ENCODE data around the gene RRM2. TPM values are rescaled to one million over a fixed set of nuclear protein-coding genes. Genes with fewer than 3 reads are reported as not detected.
"Not testable (repeated sequence)": the region's sequence is repeated elsewhere in the genome, so short reads cannot be mapped to it uniquely, and the experiment has no call there.

Gene RRM2
- total RNA-seq, 1 donor from 2014 or later, result 7.8 TPM

DNA sequence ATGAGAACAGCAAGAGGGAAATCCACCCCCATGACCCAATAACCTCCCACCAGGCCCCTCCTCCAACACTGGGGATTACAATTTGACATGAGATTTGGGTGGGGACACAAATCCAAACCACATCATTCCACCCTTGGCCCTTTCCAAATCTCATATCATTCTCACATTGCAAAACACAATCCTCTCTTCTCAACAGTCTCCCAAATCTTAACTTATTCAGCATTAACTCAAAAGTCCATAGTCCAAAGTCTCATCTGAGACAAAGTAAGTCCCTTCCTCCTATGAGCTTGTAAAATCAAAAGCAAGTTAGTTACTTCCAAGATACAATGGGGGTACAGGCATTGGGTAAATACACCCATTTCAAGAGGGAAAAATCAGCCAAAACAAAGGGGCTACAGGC is 17.6 kb upstream of the RRM2 start:
- not testable (repeated sequence) for H3K27ac ChIP-seq (ENCODE audit: low read depth, low read length); H3K4me3 ChIP-seq (ENCODE audit: low read length in 3 of 3); H3K9ac ChIP-seq (ENCODE audit: low read depth in 1 of 3, low read length in 3 of 3); H3K36me3 ChIP-seq (ENCODE audit: control insufficient read depth in 3 of 3, insufficient read depth in 3 of 3, low read length in 3 of 3); H3K27me3 ChIP-seq (ENCODE audit: control insufficient read depth in 3 of 3, insufficient read depth in 3 of 3, low read length in 3 of 3); H3K9me3 ChIP-seq (ENCODE audit: control insufficient read depth in 3 of 3, low read length in 3 of 3); H3K4me1 ChIP-seq (ENCODE audit: control insufficient read depth in 3 of 3, insufficient read depth in 3 of 3, low read length in 3 of 3)

DNA sequence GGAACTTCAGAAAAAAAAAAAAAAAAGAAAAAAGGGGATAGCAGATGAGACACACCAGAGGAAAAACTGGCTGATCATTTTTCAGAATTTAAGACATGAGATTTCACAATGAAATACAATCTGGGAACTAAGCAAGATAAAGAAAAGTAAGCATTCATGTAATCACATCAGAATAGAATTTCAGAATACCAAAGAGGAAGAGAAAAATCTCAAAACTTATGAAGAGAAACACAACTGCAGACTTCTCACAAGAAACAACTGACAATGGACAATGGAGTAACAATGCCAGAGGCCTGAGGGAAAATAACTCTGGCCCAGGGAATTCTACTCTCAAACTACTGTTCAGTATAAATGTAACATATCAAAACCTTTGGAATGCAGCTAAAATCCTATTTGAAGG is 13.2 kb upstream of the RRM2 start:
- H3K27me3 ChIP-seq (ENCODE audit: control insufficient read depth in 3 of 3, insufficient read depth in 3 of 3, low read length in 3 of 3), result no peaks in the 10 kb centered on the region
- no peaks in the 10 kb centered on the region for H3K36me3 ChIP-seq (ENCODE audit: control insufficient read depth in 3 of 3, insufficient read depth in 3 of 3, low read length in 3 of 3)
- H3K9me3 ChIP-seq (ENCODE audit: control insufficient read depth in 3 of 3, low read length in 3 of 3), result no peaks in the 10 kb centered on the region
- H3K27ac ChIP-seq (ENCODE audit: low read depth, low read length), result no peak overlapping the region
- no peak overlapping the region for H3K4me3 ChIP-seq (ENCODE audit: low read length in 3 of 3)
- H3K4me1 ChIP-seq (ENCODE audit: control insufficient read depth in 3 of 3, insufficient read depth in 3 of 3, low read length in 3 of 3), result no peaks in the 10 kb centered on the region
- no peak overlapping the region for H3K9ac ChIP-seq (ENCODE audit: low read depth in 1 of 3, low read length in 3 of 3)

DNA sequence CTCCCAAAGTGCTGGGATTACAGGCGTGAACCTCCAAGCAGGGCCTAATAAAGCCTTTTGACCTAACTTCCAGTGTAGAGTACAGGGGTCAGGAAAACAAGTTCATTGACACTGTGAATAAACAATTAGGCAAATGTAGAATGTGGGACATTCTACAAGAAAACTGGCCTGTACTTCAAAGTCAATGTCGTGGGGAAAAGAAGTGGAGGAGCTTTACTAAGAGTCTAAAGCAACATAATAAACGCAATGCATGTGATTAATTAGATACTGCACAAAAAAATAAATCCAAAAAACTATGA is 3.6 kb upstream of the RRM2 start:
- no peak overlapping the region for H3K4me3 ChIP-seq (ENCODE audit: low read length in 3 of 3)

DNA sequence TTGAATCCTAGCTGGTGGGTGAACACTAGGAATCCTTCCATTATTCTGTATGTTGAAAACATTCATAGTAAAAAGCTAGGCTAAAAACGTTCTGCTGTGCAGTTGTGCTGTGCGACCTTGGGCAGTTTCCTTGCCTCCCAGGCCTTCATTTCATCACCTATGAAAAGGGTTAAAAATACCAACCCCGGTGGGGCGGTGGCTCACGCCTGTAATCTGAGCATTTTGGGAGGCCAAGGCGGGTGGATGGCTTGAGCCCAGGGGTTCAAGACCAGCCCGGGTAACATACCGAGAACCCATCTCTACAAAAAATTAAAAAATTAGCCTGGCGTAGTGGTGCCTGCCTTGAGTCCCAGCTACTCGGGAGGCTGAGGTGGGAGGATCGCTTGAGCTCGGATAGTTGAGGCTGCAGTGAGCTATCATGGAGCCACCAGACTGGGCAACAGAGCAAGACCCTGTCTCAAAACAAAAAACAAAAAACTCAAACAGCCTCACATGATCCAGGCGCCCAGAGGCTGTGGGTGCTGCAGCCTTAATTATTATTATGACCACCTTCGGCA is 2.9 kb upstream of the RRM2 start:
- no peak overlapping the region for H3K27ac ChIP-seq (ENCODE audit: low read depth, low read length)
- peaks cover 12 to 17% (median 13%) of the 10 kb centered on the region in 3 donors for H3K27me3 ChIP-seq (ENCODE audit: control insufficient read depth in 3 of 3, insufficient read depth in 3 of 3, low read length in 3 of 3)
- H3K9ac ChIP-seq (ENCODE audit: low read depth in 1 of 3, low read length in 3 of 3), result peak overlapping the region; percentile 7 to 72 (median 34)
- no peaks in the 10 kb centered on the region for H3K9me3 ChIP-seq (ENCODE audit: control insufficient read depth in 3 of 3, low read length in 3 of 3)
- peaks cover 23 to 28% (median 25%) of the 10 kb centered on the region in 3 donors for H3K4me1 ChIP-seq (ENCODE audit: control insufficient read depth in 3 of 3, insufficient read depth in 3 of 3, low read length in 3 of 3)
- peak overlapping the region; percentile 75 to 83 (median 83) for H3K4me3 ChIP-seq (ENCODE audit: low read length in 3 of 3)
- no peaks in the 10 kb centered on the region for H3K36me3 ChIP-seq (ENCODE audit: control insufficient read depth in 3 of 3, insufficient read depth in 3 of 3, low read length in 3 of 3)

More for the DNA sequence above, 3.6 kb upstream of the RRM2 start:
- H3K9ac ChIP-seq (ENCODE audit: low read depth in 1 of 3, low read length in 3 of 3), result no peak overlapping the region
- H3K9me3 ChIP-seq (ENCODE audit: control insufficient read depth in 3 of 3, low read length in 3 of 3), result no peaks in the 10 kb centered on the region
- H3K27me3 ChIP-seq (ENCODE audit: control insufficient read depth in 3 of 3, insufficient read depth in 3 of 3, low read length in 3 of 3), result peaks cover 12 to 13% (median 13%) of the 10 kb centered on the region in 3 donors
- H3K36me3 ChIP-seq (ENCODE audit: control insufficient read depth in 3 of 3, insufficient read depth in 3 of 3, low read length in 3 of 3), result no peaks in the 10 kb centered on the region
- H3K4me1 ChIP-seq (ENCODE audit: control insufficient read depth in 3 of 3, insufficient read depth in 3 of 3, low read length in 3 of 3), result peaks cover 23 to 28% (median 25%) of the 10 kb centered on the region in 3 donors
- no peak overlapping the region for H3K27ac ChIP-seq (ENCODE audit: low read depth, low read length)

DNA sequence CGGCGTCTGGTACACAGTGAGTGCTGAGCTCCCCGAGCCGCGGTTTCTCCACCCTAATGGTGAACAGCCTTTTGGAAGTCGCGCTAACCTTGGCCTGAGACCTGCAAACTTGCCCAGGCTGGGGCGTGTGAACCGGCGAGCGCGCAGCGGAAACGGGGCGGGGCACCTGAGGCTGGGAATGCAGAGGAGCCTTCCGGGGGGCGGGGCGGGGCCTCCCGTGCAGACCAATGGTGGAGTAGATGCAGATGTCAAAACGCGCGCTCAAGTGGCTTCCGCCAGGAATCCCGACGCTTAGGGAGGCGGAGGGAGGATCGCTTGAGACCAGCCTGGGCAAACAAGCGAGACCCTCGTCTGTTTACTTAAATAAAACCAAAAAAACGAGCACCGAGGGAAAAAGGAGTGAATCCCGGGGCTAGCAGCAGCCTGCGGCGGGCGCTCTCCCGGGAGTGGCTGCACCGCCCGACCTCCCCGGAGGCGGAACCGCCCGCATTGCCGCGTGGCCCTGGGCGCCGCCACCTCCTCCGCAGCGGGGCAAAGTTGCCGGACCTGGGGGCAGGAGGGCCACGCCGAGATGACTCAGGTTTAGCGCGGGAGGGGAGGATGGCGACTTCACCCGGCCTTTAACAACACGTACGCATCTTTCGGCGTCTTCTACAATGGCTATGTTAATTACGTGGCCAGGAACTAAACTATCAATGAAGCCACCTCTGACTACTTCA is 2.2 kb upstream of the RRM2 start:
- H3K27ac ChIP-seq (ENCODE audit: low read depth, low read length), result no peak overlapping the region
- H3K4me1 ChIP-seq (ENCODE audit: control insufficient read depth in 3 of 3, insufficient read depth in 3 of 3, low read length in 3 of 3), result peaks cover 23 to 28% (median 25%) of the 10 kb centered on the region in 3 donors
- H3K9me3 ChIP-seq (ENCODE audit: control insufficient read depth in 3 of 3, low read length in 3 of 3), result no peaks in the 10 kb centered on the region
- H3K4me3 ChIP-seq (ENCODE audit: low read length in 3 of 3), result peak overlapping the region; percentile 75 to 83 (median 83)
- no peaks in the 10 kb centered on the region for H3K36me3 ChIP-seq (ENCODE audit: control insufficient read depth in 3 of 3, insufficient read depth in 3 of 3, low read length in 3 of 3)
- peak overlapping the region; percentile 56 to 72 (median 57) for H3K9ac ChIP-seq (ENCODE audit: low read depth in 1 of 3, low read length in 3 of 3)
- peaks cover 12 to 17% (median 13%) of the 10 kb centered on the region in 3 donors for H3K27me3 ChIP-seq (ENCODE audit: control insufficient read depth in 3 of 3, insufficient read depth in 3 of 3, low read length in 3 of 3)

DNA sequence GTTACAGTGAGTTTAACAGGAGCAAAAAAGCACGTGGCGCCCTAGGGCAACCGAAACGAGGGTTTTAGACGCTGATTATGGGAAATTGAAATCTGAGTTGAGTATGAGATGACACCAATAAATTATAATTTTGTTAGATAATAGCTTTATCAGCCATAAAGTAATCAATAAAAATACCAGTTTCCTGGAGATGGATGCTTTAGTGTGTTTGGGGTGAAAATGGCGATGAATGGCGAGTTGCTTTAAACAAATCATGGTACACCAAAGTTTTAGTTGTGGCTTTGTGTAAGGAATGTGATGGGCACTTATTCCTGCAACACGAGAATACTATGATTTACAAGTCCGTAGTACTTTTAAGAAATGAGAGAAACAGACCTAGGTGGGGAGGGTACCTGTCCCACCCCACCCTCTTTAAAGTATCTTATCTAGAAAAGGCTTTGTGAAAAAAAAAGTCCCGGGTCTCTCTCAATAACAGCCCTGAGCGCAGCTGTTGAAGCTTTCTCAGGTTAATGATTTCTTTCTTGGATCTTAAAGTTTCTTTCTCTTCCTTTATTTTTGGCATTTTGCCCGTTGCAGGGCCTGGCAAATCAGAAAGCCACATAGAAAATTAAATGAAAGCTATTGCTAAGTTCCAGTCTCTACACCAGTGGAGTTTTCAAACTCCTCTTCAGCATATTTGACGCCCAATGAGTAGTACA is 1.5 kb upstream of the RRM2 start:
- Histone ChIP-seq H3K27me3 (ENCODE audit: control insufficient read depth in 3 of 3, insufficient read depth in 3 of 3, low read length in 3 of 3) (peaks cover 12 to 17% (median 13%) of the 10 kb centered on the region in 3 donors), H3K27ac (ENCODE audit: low read depth, low read length) (no peak overlapping the region), H3K4me3 (ENCODE audit: low read length in 3 of 3) (peak overlapping the region; percentile 75 to 83 (median 83)), H3K9me3 (ENCODE audit: control insufficient read depth in 3 of 3, low read length in 3 of 3) (no peaks in the 10 kb centered on the region), H3K9ac (ENCODE audit: low read depth in 1 of 3, low read length in 3 of 3) (peak overlapping the region; percentile 56 to 65 (median 57)), H3K36me3 (ENCODE audit: control insufficient read depth in 3 of 3, insufficient read depth in 3 of 3, low read length in 3 of 3) (no peaks in the 10 kb centered on the region), H3K4me1 (ENCODE audit: control insufficient read depth in 3 of 3, insufficient read depth in 3 of 3, low read length in 3 of 3) (peaks cover 23 to 28% (median 25%) of the 10 kb centered on the region in 3 donors)

DNA sequence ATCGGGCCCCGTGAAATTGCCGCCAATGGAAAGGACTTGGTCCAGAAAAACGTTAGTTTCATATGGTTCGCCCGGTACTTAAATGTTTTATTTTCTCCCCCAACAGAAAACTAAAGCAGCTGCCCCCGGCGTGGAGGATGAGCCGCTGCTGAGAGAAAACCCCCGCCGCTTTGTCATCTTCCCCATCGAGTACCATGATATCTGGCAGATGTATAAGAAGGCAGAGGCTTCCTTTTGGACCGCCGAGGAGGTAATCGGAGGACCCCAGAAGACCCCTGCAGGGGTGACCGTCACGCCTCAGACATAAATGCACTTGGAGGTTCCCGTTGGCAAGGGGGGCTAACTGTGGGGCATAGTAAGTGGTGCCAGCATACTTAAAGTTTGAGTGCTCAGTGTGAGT is 742 bp downstream of the RRM2 start:
- H3K9ac ChIP-seq (ENCODE audit: low read depth in 1 of 3, low read length in 3 of 3), result peak overlapping the region in 1 of 3 donors; percentile 16
- no peak overlapping the region for H3K4me3 ChIP-seq (ENCODE audit: low read length in 3 of 3)
- H3K27me3 ChIP-seq (ENCODE audit: control insufficient read depth in 3 of 3, insufficient read depth in 3 of 3, low read length in 3 of 3), result peaks cover 12 to 17% (median 13%) of the 10 kb centered on the region in 3 donors
- H3K36me3 ChIP-seq (ENCODE audit: control insufficient read depth in 3 of 3, insufficient read depth in 3 of 3, low read length in 3 of 3), result no peaks in the 10 kb centered on the region
- H3K4me1 ChIP-seq (ENCODE audit: control insufficient read depth in 3 of 3, insufficient read depth in 3 of 3, low read length in 3 of 3), result peaks cover 23 to 28% (median 25%) of the 10 kb centered on the region in 3 donors
- no peaks in the 10 kb centered on the region for H3K9me3 ChIP-seq (ENCODE audit: control insufficient read depth in 3 of 3, low read length in 3 of 3)
- no peak overlapping the region for H3K27ac ChIP-seq (ENCODE audit: low read depth, low read length)

DNA sequence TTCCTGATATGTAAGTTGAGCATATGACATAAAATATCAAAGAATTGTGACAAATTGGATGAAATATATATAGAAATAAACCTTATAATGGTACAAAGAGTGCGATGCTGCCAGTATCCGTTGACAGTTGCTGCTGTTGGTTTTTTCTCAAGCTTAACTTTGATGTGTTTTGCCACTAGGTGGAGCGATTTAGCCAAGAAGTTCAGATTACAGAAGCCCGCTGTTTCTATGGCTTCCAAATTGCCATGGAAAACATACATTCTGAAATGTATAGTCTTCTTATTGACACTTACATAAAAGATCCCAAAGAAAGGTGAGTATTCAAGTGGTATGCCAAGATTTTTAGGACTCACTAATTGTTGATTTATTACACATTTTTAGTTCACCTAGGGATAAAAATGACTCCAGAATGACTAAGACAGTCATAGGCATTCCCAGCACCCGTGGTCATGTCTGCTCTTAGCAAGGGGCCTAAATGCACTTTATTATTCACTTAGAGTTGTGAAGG is 2.1 kb downstream of the RRM2 start:
- no peaks in the 10 kb centered on the region for H3K36me3 ChIP-seq (ENCODE audit: control insufficient read depth in 3 of 3, insufficient read depth in 3 of 3, low read length in 3 of 3)
- peaks cover 12 to 17% (median 13%) of the 10 kb centered on the region in 3 donors for H3K27me3 ChIP-seq (ENCODE audit: control insufficient read depth in 3 of 3, insufficient read depth in 3 of 3, low read length in 3 of 3)
- H3K9ac ChIP-seq (ENCODE audit: low read depth in 1 of 3, low read length in 3 of 3), result no peak overlapping the region
- H3K27ac ChIP-seq (ENCODE audit: low read depth, low read length), result no peak overlapping the region
- peaks cover 23 to 28% (median 25%) of the 10 kb centered on the region in 3 donors for H3K4me1 ChIP-seq (ENCODE audit: control insufficient read depth in 3 of 3, insufficient read depth in 3 of 3, low read length in 3 of 3)
- H3K9me3 ChIP-seq (ENCODE audit: control insufficient read depth in 3 of 3, low read length in 3 of 3), result no peaks in the 10 kb centered on the region
- H3K4me3 ChIP-seq (ENCODE audit: low read length in 3 of 3), result no peak overlapping the region

DNA sequence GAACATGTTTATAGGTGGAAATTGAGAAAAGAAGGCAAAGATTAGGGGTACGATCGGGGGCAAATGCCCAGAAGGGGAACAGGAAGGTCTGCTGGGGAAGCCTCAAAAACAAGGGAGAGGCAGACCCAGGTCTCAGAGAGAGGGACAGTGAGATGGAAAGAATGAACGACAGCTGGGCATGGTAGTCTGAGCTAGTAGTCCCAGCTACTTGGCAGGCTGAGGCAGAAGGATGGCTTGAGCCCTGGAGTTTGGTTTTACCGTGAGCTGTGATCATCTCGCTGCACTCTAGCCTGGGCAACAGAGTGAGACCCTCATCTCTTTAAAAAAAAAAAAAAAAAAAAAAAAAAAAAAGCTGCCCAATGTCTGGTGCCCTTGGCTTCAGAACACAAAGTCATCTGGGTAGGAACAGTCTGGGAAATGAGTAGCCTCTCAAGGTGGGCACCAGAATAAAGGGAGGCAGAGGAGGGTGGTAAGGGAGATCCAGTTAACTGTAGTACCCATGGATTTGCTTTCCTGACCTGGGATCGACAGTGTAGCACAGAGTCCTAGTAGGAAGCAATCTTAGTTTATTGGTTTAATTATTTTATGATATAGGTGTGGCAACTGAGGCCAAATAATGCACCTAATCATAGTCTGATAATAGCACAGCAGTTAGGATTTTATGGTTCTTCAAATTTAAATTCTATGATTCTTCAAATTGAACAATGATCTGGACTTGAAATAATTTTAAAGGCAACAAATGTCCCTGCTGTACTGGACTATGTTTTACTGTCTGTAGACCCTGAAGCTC is 3.5 kb downstream of the RRM2 start:
- Histone ChIP-seq H3K4me1 (ENCODE audit: control insufficient read depth in 3 of 3, insufficient read depth in 3 of 3, low read length in 3 of 3) (peaks cover 17 to 20% (median 17%) of the 10 kb centered on the region in 3 donors), H3K9ac (ENCODE audit: low read depth in 1 of 3, low read length in 3 of 3) (no peak overlapping the region), H3K27ac (ENCODE audit: low read depth, low read length) (no peak overlapping the region)

More for the DNA sequence above, 3.5 kb downstream of the RRM2 start:
- Histone ChIP-seq H3K4me3 (ENCODE audit: low read length in 3 of 3) (no peak overlapping the region), H3K36me3 (ENCODE audit: control insufficient read depth in 3 of 3, insufficient read depth in 3 of 3, low read length in 3 of 3) (no peaks in the 10 kb centered on the region), H3K27me3 (ENCODE audit: control insufficient read depth in 3 of 3, insufficient read depth in 3 of 3, low read length in 3 of 3) (peaks cover 12 to 17% (median 13%) of the 10 kb centered on the region in 3 donors), H3K9me3 (ENCODE audit: control insufficient read depth in 3 of 3, low read length in 3 of 3) (no peaks in the 10 kb centered on the region)
